ENCODE measurements around the gene G6PC2. TPM values are rescaled to one million over a fixed set of nuclear protein-coding genes. Genes with fewer than 3 reads are reported as not detected.

Gene G6PC2
- total and polyA plus RNA-seq, 2 donors: 0.05 TPM; not detected in 1

- Histone ChIP-seq H3K4me1 (ENCODE audit: control insufficient read depth in 2 of 2, insufficient read depth in 2 of 2, low read length in 2 of 2) (peaks cover 0 to 4% of the 10 kb centered on the region in 2 donors), H3K9me3 (ENCODE audit: control insufficient read depth in 2 of 2, insufficient read depth in 1 of 2, low read length in 1 of 2) (no peaks in the 10 kb centered on the region), H3K27ac (ENCODE audit: low read depth in 1 of 2, low read length in 1 of 2) (no peak overlapping the region), H3K4me3 (ENCODE audit: low read length in 2 of 2) (no peak overlapping the region), H3K36me3 (ENCODE audit: control insufficient read depth in 2 of 2, insufficient read depth in 2 of 2, low read length in 1 of 2) (no peaks in the 10 kb centered on the region), H3K27me3 (ENCODE audit: control insufficient read depth in 2 of 2, insufficient read depth in 1 of 2, low read length in 1 of 2) (peaks cover 2 to 14% of the 10 kb centered on the region in 2 donors)
- WGBS: 93% methylated on average over 4 of the region's 4 CpGs
- DNase-seq (ENCODE audit: low read depth in 6 of 9, low spot score in 9 of 9): no peak
These were observed 12.4 kb downstream of the G6PC2 start for GRCh38 chr2:168913495-168913894.

GRCh38 chr2:168915441-168916330 is 14.6 kb downstream of the G6PC2 start:
- no peak for DNase-seq (ENCODE audit: low read depth in 6 of 9, low spot score in 9 of 9)
- Histone ChIP-seq H3K36me3 (ENCODE audit: control insufficient read depth in 2 of 2, insufficient read depth in 2 of 2, low read length in 1 of 2) (no peaks in the 10 kb centered on the region), H3K27me3 (ENCODE audit: control insufficient read depth in 2 of 2, insufficient read depth in 1 of 2, low read length in 1 of 2) (peaks cover 2 to 14% of the 10 kb centered on the region in 2 donors), H3K4me3 (ENCODE audit: low read length in 2 of 2) (no peak overlapping the region), H3K27ac (ENCODE audit: low read depth in 1 of 2, low read length in 1 of 2) (no peak overlapping the region), H3K4me1 (ENCODE audit: control insufficient read depth in 2 of 2, insufficient read depth in 2 of 2, low read length in 2 of 2) (peaks cover 0 to 4% of the 10 kb centered on the region in 2 donors), H3K9me3 (ENCODE audit: control insufficient read depth in 2 of 2, insufficient read depth in 1 of 2, low read length in 1 of 2) (no peaks in the 10 kb centered on the region)
- 91% methylated on average over 3 of the region's 3 CpGs for WGBS

- H3K27ac ChIP-seq (ENCODE audit: low read depth in 1 of 2, low read length in 1 of 2): no peak overlapping the region
- H3K27me3 ChIP-seq (ENCODE audit: control insufficient read depth in 2 of 2, insufficient read depth in 1 of 2, low read length in 1 of 2): peaks cover 2 to 14% of the 10 kb centered on the region in 2 donors
- no peaks in the 10 kb centered on the region for H3K9me3 ChIP-seq (ENCODE audit: control insufficient read depth in 2 of 2, insufficient read depth in 1 of 2, low read length in 1 of 2)
- WGBS: 97% methylated on average over 4 of the region's 4 CpGs
- no peaks in the 10 kb centered on the region for H3K36me3 ChIP-seq (ENCODE audit: control insufficient read depth in 2 of 2, insufficient read depth in 2 of 2, low read length in 1 of 2)
- no peak overlapping the region for H3K4me3 ChIP-seq (ENCODE audit: low read length in 2 of 2)
- H3K4me1 ChIP-seq (ENCODE audit: control insufficient read depth in 2 of 2, insufficient read depth in 2 of 2, low read length in 2 of 2): peaks cover 0 to 4% of the 10 kb centered on the region in 2 donors
- DNase-seq (ENCODE audit: low read depth in 6 of 9, low spot score in 9 of 9): no peak
These were observed 15.2 kb downstream of the G6PC2 start for GRCh38 chr2:168916331-168916675.

- H3K9me3 ChIP-seq (ENCODE audit: control insufficient read depth in 2 of 2, insufficient read depth in 1 of 2, low read length in 1 of 2): no peaks in the 10 kb centered on the region
- H3K4me3 ChIP-seq (ENCODE audit: low read length in 2 of 2): no peak overlapping the region
- peak in 8 of 9 donors; percentile 13 to 70 (median 40) for DNase-seq (ENCODE audit: low read depth in 6 of 9, low spot score in 9 of 9)
- H3K27me3 ChIP-seq (ENCODE audit: control insufficient read depth in 2 of 2, insufficient read depth in 1 of 2, low read length in 1 of 2): no peaks in the 10 kb centered on the region
- no peaks in the 10 kb centered on the region for H3K36me3 ChIP-seq (ENCODE audit: control insufficient read depth in 2 of 2, insufficient read depth in 2 of 2, low read length in 1 of 2)
- H3K27ac ChIP-seq (ENCODE audit: low read depth in 1 of 2, low read length in 1 of 2): no peak overlapping the region
- WGBS: 33% methylated on average over 4 of the region's 4 CpGs
- no peaks in the 10 kb centered on the region for H3K4me1 ChIP-seq (ENCODE audit: control insufficient read depth in 2 of 2, insufficient read depth in 2 of 2, low read length in 2 of 2)
These were observed 19.5 kb downstream of the G6PC2 start for GRCh38 chr2:168920504-168921157.

GRCh38 chr2:168926621-168927386 is 25.7 kb downstream of the G6PC2 start:
- no peaks in the 10 kb centered on the region for H3K4me1 ChIP-seq (ENCODE audit: control insufficient read depth in 2 of 2, insufficient read depth in 2 of 2, low read length in 2 of 2)

GRCh38 chr2:168928113-168928831 is 27.2 kb downstream of the G6PC2 start:
- no peaks in the 10 kb centered on the region for H3K27me3 ChIP-seq (ENCODE audit: control insufficient read depth in 2 of 2, insufficient read depth in 1 of 2, low read length in 1 of 2)
- no peaks in the 10 kb centered on the region for H3K9me3 ChIP-seq (ENCODE audit: control insufficient read depth in 2 of 2, insufficient read depth in 1 of 2, low read length in 1 of 2)
- 80% methylated on average over 3 of the region's 3 CpGs for WGBS
- DNase-seq (ENCODE audit: low read depth in 6 of 9, low spot score in 9 of 9): no peak
- no peaks in the 10 kb centered on the region for H3K4me1 ChIP-seq (ENCODE audit: control insufficient read depth in 2 of 2, insufficient read depth in 2 of 2, low read length in 2 of 2)
- no peak overlapping the region for H3K4me3 ChIP-seq (ENCODE audit: low read length in 2 of 2)
- no peaks in the 10 kb centered on the region for H3K36me3 ChIP-seq (ENCODE audit: control insufficient read depth in 2 of 2, insufficient read depth in 2 of 2, low read length in 1 of 2)
- H3K27ac ChIP-seq (ENCODE audit: low read depth in 1 of 2, low read length in 1 of 2): no peak overlapping the region

More at GRCh38 chr2:168926621-168927386, 25.7 kb downstream of the G6PC2 start:
- no peaks in the 10 kb centered on the region for H3K36me3 ChIP-seq (ENCODE audit: control insufficient read depth in 2 of 2, insufficient read depth in 2 of 2, low read length in 1 of 2)
- no peak for DNase-seq (ENCODE audit: low read depth in 6 of 9, low spot score in 9 of 9)
- no peak overlapping the region for H3K4me3 ChIP-seq (ENCODE audit: low read length in 2 of 2)
- no peaks in the 10 kb centered on the region for H3K9me3 ChIP-seq (ENCODE audit: control insufficient read depth in 2 of 2, insufficient read depth in 1 of 2, low read length in 1 of 2)
- WGBS: 90% methylated on average over 3 of the region's 3 CpGs
- no peaks in the 10 kb centered on the region for H3K27me3 ChIP-seq (ENCODE audit: control insufficient read depth in 2 of 2, insufficient read depth in 1 of 2, low read length in 1 of 2)
- no peak overlapping the region for H3K27ac ChIP-seq (ENCODE audit: low read depth in 1 of 2, low read length in 1 of 2)

GRCh38 chr2:168929031-168929430 is 27.9 kb downstream of the G6PC2 start:
- 90% methylated on average over 3 of the region's 3 CpGs for WGBS
- DNase-seq (ENCODE audit: low read depth in 6 of 9, low spot score in 9 of 9): no peak
- H3K36me3 ChIP-seq (ENCODE audit: control insufficient read depth in 2 of 2, insufficient read depth in 2 of 2, low read length in 1 of 2): no peaks in the 10 kb centered on the region
- H3K4me3 ChIP-seq (ENCODE audit: low read length in 2 of 2): no peak overlapping the region
- H3K9me3 ChIP-seq (ENCODE audit: control insufficient read depth in 2 of 2, insufficient read depth in 1 of 2, low read length in 1 of 2): no peaks in the 10 kb centered on the region
- no peaks in the 10 kb centered on the region for H3K27me3 ChIP-seq (ENCODE audit: control insufficient read depth in 2 of 2, insufficient read depth in 1 of 2, low read length in 1 of 2)
- no peaks in the 10 kb centered on the region for H3K4me1 ChIP-seq (ENCODE audit: control insufficient read depth in 2 of 2, insufficient read depth in 2 of 2, low read length in 2 of 2)
- no peak overlapping the region for H3K27ac ChIP-seq (ENCODE audit: low read depth in 1 of 2, low read length in 1 of 2)

- no peak overlapping the region for H3K4me3 ChIP-seq (ENCODE audit: low read length in 2 of 2)
- H3K27me3 ChIP-seq (ENCODE audit: control insufficient read depth in 2 of 2, insufficient read depth in 1 of 2, low read length in 1 of 2): no peaks in the 10 kb centered on the region
- DNase-seq (ENCODE audit: low read depth in 6 of 9, low spot score in 9 of 9): no peak
- H3K36me3 ChIP-seq (ENCODE audit: control insufficient read depth in 2 of 2, insufficient read depth in 2 of 2, low read length in 1 of 2): no peaks in the 10 kb centered on the region
- 100% methylated on average over 1 of the region's 1 CpG for WGBS
- H3K9me3 ChIP-seq (ENCODE audit: control insufficient read depth in 2 of 2, insufficient read depth in 1 of 2, low read length in 1 of 2): no peaks in the 10 kb centered on the region
- no peaks in the 10 kb centered on the region for H3K4me1 ChIP-seq (ENCODE audit: control insufficient read depth in 2 of 2, insufficient read depth in 2 of 2, low read length in 2 of 2)
- no peak overlapping the region for H3K27ac ChIP-seq (ENCODE audit: low read depth in 1 of 2, low read length in 1 of 2)
These were observed 29.2 kb downstream of the G6PC2 start for GRCh38 chr2:168930242-168930641.
